PFSK-1 (cell line): ENCODE measurements around the gene CALHM4.

Experiments
- FOXP2 ChIP-seq: optimal IDR thresholded peaks from 2 replicates; pipeline ENCODE3; 2011; ENCODE audit warnings: borderline replicate concordance, control low read depth, inconsistent platforms; ENCODE audit not compliant: insufficient read depth; ENCODE audit errors: extremely low read length, extremely low read depth
- POLR2AphosphoS5 ChIP-seq: IDR thresholded peaks from 2 replicates; pipeline ENCODE4 v1.6.1; 2012; ENCODE audit warnings: low read depth, mild to moderate bottlenecking, control low read depth, low read length, moderate library complexity
- SIN3A ChIP-seq: IDR thresholded peaks from 2 replicates; pipeline ENCODE4 v1.6.1; 2012; ENCODE audit warnings: mild to moderate bottlenecking, low read length, moderate library complexity, borderline replicate concordance; ENCODE audit not compliant: insufficient read depth
- TAF1 ChIP-seq: IDR thresholded peaks from 2 replicates; pipeline ENCODE4 v1.6.1; 2012; ENCODE audit warnings: low read length, control low read depth, borderline replicate concordance; ENCODE audit not compliant: insufficient read depth
- TF ChIP-seq, protein P1 (sequence below), 2 experiments: IDR thresholded peaks; 2 replicates each; pipeline versions ENCODE4 v1.6.1 to v1.8.0; 2011 to 2012; ENCODE audit warnings: low read depth in 2 of 2, low read length in 2 of 2, control low read depth in 1 of 2, inconsistent platforms in 1 of 2, mild to moderate bottlenecking in 1 of 2, moderate library complexity in 1 of 2; ENCODE audit not compliant: insufficient read depth in 1 of 2

Gene CALHM4

DNA sequence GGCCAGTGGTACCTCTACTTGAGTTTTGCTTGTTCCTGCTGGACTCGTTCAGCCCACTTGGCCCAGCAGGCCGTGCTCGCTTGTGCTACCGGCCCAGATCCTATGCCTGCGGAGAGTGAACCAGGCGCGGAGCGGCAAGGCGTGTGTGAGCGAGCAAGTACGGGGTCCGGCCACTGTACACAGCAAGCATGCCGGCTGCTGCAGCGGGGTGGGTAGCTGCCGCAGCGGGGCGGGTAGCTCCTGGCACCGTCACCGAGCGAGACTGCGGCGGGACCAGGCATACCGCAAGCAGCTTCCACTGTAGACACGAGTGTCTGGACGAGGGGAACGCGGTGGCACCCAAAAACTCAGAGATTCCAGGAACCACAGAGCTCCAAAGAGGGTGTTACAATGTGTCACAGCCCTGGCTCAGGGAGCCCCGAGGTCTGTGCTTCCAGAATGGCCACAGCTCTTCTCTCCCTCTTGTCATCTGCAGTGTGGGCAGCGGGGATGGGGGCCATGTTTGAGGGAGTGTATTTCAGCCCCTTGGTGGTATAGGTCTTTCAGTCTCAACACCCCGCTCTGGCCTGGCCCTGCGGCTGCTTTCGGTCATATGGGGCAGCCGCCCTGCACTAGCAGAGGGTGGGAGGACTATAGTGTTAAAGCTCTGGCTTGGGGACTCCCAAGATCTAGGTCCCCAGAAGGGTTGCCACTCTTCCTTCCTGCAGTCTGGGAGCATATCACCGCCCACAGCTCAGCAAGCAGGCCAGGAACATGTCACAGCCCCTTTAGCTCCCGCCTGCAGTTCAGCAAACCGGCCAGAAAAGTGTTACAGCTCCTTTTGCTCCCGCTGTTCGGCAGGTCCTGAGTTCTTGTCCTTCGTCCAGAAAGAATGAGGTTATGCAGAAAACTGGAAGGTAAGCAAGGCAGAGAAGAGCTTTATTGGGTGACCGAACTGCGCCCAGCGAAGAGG, 11.6 kb downstream of the CALHM4 start:
- TF ChIP-seq FOXP2 (no peak), TAF1 (no peak), SIN3A (no peak), POLR2AphosphoS5 (no peak)
- TF ChIP-seq, protein P1, sequence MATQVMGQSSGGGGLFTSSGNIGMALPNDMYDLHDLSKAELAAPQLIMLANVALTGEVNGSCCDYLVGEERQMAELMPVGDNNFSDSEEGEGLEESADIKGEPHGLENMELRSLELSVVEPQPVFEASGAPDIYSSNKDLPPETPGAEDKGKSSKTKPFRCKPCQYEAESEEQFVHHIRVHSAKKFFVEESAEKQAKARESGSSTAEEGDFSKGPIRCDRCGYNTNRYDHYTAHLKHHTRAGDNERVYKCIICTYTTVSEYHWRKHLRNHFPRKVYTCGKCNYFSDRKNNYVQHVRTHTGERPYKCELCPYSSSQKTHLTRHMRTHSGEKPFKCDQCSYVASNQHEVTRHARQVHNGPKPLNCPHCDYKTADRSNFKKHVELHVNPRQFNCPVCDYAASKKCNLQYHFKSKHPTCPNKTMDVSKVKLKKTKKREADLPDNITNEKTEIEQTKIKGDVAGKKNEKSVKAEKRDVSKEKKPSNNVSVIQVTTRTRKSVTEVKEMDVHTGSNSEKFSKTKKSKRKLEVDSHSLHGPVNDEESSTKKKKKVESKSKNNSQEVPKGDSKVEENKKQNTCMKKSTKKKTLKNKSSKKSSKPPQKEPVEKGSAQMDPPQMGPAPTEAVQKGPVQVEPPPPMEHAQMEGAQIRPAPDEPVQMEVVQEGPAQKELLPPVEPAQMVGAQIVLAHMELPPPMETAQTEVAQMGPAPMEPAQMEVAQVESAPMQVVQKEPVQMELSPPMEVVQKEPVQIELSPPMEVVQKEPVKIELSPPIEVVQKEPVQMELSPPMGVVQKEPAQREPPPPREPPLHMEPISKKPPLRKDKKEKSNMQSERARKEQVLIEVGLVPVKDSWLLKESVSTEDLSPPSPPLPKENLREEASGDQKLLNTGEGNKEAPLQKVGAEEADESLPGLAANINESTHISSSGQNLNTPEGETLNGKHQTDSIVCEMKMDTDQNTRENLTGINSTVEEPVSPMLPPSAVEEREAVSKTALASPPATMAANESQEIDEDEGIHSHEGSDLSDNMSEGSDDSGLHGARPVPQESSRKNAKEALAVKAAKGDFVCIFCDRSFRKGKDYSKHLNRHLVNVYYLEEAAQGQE (IDR thresholded peaks at IDR 0.05; ENCODE audit: insufficient read depth in 1 of 2, low read depth in 2 of 2, low read length in 2 of 2): no peak

DNA sequence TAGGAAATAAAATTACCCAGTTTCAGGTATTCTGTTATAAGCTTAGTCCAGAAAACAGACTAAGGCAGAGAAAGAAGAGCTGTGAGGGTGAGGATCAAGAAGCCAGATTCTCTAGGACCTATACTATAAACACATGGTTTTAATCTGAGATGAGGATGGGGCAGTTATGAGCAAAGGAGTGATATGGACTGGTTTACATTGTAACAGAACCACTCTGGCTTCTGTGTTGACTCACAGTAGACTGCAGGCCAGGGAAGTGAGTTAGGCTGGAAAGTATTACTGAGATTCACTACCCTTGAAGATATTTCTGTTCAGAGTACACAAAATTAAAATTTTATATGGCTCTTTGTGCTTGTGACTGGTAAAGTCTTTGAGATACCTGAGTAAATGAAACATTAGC, 14.6 kb downstream of the CALHM4 start:
- TF ChIP-seq FOXP2 (no peak), TAF1 (no peak), SIN3A (no peak), POLR2AphosphoS5 (no peak)
- TF ChIP-seq, protein P1 (IDR thresholded peaks at IDR 0.05; ENCODE audit: insufficient read depth in 1 of 2, low read depth in 2 of 2, low read length in 2 of 2): no peak

DNA sequence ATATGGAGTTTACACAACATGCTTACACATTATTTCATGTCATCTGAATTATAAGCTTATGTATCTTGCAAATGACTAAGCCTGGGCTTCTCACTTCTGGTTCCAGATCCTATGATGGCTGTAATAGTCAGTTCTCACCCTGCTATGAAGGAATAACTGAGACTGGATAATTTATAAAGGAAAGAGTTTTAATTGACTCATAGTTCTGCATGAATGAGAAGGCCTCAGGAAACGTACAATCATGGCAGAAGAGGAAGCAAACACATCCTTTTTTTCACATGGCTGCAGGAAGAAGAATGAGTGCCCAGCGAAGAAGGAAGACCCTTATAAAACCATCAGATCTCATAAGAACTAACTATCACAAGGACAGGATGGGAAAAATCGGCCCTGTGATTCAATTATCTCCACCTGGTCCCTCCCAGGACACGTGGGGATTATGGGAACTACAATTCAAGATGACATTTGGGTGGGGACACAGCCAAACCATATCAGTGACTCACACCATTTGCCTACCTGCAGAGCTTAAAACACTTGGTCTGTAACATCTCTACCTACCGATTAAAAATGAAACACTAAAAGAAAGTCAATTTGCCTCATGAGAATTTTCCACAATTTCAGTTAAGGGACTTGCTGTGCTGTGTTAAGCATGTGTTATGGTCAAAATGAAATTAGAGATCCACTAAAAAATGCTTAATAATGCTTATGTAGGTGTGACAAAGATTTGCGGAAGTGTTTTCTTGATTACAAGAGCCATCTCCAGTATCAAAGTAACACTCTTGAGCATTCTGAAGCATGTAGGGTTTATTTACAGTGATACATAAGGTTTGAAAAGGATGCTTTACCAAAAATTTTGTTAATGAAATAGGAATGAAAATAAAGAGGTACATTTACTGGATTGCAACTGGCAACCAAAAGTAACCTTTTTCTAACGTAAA, 15.5 kb downstream of the CALHM4 start:
- TF ChIP-seq SIN3A: no peak
- TF ChIP-seq TAF1: no peak

DNA sequence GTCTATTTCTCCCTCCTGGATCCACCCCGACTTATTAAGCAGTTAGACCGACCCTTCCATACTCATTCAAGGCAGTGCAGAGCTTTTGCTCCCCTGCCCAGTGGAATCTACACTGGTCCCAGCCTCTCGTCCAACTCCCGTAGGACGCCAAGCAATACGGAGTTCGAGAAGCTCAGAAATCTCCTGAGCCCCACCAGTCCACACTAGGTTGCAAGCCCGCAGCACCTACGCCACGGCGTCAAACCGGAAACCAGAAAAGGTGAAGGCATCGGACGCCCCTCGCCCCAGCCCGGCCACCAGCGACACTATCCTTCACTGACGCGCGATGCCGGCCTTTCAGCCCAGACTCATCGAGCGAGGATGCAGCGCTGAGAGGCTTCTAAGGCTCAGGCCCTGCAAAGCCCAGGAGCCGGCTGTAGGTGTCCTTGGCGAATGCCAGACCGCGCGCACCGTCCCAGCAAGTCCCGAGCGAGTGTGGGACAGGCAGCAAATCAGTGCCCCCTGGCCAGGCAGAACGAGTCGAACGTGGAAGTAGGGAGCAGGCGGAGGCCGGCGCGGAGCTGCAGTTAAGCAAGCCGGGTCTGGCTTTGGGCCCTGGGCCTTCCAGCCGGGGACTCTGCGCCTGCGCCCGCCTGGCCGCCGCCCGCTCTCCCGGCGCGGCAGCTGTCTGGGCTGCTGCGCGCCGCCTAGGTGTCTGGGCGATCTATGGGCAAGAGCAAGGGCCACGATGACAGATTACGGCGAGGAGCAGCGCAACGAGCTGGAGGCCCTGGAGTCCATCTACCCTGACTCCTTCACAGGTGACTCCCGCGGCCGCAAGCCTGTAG, 17.5 kb downstream of the CALHM4 start, which contains the start of gene RWDD1:
Gene RWDD1 (plus strand): TSS at position 649 of the 827 bp plus-strand sequence. CDS start 79 bp downstream, at position 728.
- TF ChIP-seq POLR2AphosphoS5 (peak; percentile 96), FOXP2 (peak; percentile 82), TAF1 (peak; percentile 87), SIN3A (peak; percentile 94; the same call in 1 of the 2 replicates)
- TF ChIP-seq, protein P1 (IDR thresholded peaks at IDR 0.05; ENCODE audit: insufficient read depth in 1 of 2, low read depth in 2 of 2, low read length in 2 of 2): peak in 1 of 2 experiments; percentile 42; a peak in 1 of 4 replicates

DNA sequence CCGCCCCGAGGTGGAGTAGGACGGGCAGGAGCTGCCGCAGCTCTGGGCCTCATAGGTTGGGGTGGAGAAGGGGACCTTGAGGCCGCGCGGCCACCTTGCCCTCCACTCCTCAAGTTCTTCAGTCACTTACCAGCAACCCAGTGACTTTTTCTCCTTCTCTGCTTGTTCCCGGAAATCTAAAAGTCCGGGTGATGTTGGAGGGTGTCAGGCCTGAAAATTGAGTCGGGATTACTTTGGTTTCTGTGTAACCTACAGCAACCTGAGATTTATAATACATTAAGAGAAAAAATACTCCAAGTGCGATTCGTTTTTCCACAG, 18.1 kb downstream of the CALHM4 start:
- TF ChIP-seq, protein P1 (IDR thresholded peaks at IDR 0.05; ENCODE audit: insufficient read depth in 1 of 2, low read depth in 2 of 2, low read length in 2 of 2): no peak
- TF ChIP-seq SIN3A (no peak), FOXP2 (no peak), POLR2AphosphoS5 (no peak), TAF1 (no peak)
